Panc1 (cell line): Measurements from ENCODE around the gene ZNF503.

ENCODE experiments used
- CTCF ChIP-seq: fragments of 450-650 bp; IDR thresholded peaks from 2 replicates; pipeline ENCODE4 v1.5.1; 2017; ENCODE audit warnings: mild to moderate bottlenecking
- POLR2AphosphoS5 ChIP-seq: IDR thresholded peaks from 2 replicates; pipeline ENCODE4 v1.6.1; 2012; ENCODE audit warnings: mild to moderate bottlenecking, low read depth, low read length, moderate library complexity
- REST ChIP-seq, 2 experiments: IDR thresholded peaks; 2 replicates each; pipeline ENCODE4 v1.6.1; 2011 to 2012; ENCODE audit warnings: low read depth in 2 of 2, control low read depth in 1 of 2, low read length in 1 of 2, mild to moderate bottlenecking in 1 of 2, moderate library complexity in 1 of 2; ENCODE audit not compliant: insufficient read depth in 1 of 2

GRCh38 chr10:75400163-75400770 lies 1.3 kb downstream of the ZNF503 start:
- TF ChIP-seq CTCF = peak; percentile 54
- no peak for TF ChIP-seq POLR2AphosphoS5
- TF ChIP-seq REST (IDR thresholded peaks at IDR 0.05; ENCODE audit: insufficient read depth in 1 of 2, low read depth in 2 of 2, low read length in 1 of 2) = no peak
